ENCODE results near the gene ZNF273.
"Not testable (repeated sequence)": the region's sequence is repeated elsewhere in the genome, so short reads cannot be mapped to it uniquely, and the experiment has no call there.

The ZNF273 gene

GRCh38 chr7:64877714-64878610 is 25.1 kb upstream of the ZNF273 start:
- DNase-seq, result no peak

DNA sequence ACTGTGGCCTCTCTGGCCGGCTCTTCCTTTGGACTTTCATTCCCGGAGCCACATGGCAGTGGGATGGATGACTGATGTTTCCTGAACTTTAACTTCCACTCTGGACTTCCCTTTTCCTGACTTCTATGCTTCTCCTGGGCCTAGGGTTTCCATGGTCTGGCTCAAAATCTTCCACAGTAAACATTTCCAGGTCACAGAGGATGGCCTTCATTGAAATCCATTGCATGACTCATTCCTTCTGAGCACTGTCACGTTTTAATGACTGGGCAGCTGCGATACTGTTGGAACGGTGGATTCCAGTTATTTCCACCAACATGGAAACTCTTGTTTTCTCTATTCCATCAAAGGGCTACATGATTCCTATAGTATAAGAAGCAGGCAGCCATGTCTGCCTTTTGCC is 24.4 kb upstream of the ZNF273 start:
- no peak for DNase-seq

DNA sequence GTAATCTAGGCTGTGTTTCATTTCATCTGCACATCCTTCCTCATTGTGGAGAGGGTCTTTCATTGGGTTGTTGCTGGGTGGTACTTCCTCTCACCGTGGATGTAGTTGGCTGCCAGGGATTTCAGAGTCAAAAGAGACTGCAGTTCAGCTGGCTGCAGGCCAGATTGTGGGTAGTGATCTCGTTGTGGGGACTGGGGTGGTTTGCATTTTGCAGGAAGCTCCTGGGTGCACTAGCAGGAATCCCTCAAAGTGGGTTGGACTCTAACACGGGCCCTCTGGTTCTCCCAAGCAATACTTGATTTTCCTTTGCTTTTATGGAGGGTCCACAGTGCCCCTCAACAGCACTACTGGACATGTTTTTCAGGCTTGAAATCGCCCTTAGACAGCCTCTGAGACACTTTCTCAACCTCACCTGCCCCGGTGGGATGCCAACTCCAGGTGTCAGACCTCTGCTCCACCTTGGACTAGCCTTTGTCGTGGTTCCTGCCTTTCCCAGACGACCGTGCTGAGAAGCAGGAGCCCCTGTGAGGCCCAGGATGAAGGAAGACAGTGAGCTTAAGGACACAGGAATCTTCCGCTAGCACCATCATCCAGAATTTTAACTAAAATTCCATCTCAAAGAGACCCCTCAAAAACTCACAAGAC is 23.9 kb upstream of the ZNF273 start:
- DNase-seq, result no peak

- no peak for DNase-seq
Observed at GRCh38 chr7:64879800-64880199, 23.3 kb upstream of the ZNF273 start.

DNA sequence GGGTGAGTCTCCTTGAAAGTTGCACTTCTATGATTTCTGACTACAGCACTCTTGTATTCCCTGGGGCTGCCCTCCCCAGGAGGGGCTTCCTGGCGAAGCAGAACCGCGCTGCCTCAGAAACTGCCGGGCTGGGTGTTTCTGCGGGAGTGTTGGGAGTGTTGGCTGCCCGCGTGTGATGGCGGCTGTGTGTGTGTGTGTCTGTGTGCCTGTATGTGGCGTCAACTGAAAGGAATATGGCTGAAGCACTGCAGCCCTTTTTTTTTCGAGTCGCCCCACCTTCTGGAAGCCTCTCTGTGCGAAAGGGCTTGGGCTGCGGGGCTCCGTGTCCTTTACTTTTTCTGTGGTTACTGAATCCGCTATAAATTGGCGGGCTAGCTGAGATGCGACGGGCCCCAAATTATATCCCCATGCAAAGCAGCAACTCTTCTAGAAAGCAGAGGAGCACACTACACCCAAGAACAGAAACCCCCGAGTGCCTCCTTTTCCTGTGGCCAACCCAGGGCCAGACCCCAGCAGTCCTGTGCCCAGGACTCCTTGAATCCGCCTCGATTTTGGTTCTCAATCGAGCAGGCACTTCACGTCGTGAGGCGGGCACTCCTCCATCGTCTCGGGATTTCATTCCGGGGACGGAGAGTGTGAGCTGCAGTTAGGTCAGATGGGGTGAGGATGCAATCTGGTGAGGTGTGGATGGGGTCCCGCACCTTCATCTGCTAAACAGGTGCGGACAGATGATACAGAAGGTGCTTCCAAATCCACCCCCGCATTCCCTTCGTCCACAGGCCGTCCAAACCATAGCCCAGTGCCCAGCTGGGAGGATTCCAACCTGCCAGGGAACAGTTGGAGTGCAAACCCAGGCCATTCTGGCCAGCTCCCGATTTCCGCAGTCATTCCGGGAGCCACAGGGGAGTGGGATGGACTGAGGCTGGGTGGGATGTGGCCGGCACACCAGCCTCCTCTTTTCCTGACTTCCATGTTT is 22.5 kb upstream of the ZNF273 start:
- no peak for DNase-seq

GRCh38 chr7:64881461-64882287 is 21.4 kb upstream of the ZNF273 start:
- no peak for DNase-seq

GRCh38 chr7:64882341-64883112 is 20.5 kb upstream of the ZNF273 start:
- peak; percentile 73 for DNase-seq

DNA sequence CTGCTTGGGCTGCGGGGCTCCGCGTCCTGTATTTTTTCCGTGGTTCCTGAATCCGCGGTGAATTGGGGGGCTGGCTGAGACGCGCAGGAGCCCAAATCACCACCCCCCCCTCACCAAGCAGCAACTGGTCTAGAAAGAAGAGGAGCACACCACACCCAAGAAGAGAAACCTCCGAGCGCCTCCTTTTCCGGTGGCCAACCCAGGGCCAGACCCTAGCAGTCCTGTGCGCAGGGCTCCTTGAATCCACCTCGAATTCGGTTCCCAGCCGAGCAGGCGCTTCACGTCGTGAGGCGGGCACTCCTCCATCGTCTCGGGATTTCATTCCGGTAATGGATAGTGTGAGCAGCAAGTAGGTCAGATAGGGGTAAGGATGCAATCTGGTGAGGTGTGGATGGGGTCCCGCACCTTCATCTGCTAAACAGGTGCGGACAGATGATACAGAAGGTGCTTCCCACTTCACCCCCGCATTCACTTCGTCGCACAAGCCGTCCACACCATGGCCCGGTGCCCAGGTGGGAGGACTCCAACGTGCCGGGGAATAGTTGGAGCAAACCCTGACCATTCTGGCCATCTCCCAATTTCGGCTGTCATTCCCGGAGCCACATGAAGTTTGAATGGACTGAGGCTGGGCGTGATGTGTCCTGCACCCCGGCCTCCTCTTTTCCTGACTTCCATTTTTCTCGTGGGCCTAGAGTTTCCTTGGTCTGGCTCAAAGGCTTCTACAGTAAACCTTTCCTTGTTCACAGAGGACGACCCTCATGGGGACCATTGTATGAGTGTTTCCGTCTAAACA is 19.8 kb upstream of the ZNF273 start:
- DNase-seq, result no peak

DNA sequence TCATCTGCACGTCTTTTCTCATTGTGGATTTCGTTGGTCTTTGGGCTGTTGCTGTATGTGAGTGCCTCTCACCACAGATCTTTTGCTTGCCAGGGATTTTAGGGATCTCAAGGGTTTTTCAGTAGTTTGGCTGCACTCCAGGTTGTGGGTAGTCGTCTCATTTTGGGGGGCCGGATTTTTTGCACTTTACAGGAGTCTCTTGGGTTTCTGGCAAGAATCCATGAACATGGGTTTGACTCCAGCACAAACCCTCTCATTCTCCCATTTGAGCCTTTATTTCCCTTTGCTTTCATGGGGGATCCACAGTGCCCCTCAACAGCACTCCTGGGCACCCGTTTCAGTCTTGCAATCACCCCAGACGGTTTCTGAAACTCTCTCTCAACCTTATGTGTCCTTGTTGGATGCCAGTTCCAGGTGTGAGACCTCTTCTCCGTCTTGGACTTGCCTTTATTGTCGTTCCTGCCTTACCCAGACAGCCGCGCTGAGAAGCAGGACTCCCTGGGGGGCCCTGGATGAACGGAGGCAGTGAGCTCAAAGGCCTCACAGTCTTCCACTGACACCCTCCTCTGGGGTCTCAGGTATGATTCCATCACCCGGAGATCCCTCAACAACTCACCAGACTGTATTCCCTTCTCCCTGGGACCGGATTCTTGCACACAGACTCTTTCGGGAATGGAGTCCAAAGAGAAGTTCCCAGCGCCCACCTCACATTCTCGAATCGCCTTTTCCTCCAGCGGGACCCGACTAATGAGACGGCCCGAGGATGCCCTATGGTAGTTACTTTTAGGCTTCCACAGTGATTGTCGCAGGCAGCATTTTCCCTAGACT is 18.8 kb upstream of the ZNF273 start:
- no peak for DNase-seq

- DNase-seq, result no peak
Observed at GRCh38 chr7:64884913-64885370, 18.1 kb upstream of the ZNF273 start.

DNA sequence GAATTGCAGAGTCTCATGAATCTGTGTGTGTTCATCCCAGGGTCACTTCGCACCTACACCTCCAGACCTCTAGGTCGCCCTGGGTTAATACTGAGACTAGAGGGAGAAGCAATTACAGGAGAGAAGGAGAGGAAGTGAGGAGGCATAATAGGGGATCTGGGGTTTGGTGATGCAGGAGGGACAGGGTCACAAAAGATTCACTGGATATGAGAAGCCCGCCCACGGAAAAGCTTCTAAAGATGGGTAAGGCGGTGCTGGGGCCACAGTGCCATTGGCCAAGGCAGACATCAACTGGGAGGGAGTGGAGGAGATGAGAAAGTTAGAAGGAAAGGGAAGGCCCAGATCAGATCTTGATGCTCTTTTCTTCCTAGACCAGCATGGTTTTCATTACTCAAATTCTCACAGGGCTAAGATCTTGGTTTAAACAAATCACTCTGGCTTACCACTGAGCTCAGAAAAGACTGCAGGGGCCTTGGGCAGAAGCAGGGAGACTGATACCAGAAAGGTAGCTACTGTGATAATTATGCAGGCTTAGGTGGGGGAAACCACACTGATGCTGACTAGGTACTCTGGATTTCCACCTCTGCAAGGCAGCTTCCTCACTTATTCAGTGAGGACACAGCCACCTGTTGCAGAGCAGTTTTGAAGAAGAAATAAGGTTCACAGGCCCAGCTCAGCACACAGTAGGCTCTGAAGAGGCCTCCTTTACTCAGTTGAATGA is 17.4 kb upstream of the ZNF273 start:
- DNase-seq, result no peak

- no peak for DNase-seq
Observed at GRCh38 chr7:64886956-64887545, 16.0 kb upstream of the ZNF273 start.

DNA sequence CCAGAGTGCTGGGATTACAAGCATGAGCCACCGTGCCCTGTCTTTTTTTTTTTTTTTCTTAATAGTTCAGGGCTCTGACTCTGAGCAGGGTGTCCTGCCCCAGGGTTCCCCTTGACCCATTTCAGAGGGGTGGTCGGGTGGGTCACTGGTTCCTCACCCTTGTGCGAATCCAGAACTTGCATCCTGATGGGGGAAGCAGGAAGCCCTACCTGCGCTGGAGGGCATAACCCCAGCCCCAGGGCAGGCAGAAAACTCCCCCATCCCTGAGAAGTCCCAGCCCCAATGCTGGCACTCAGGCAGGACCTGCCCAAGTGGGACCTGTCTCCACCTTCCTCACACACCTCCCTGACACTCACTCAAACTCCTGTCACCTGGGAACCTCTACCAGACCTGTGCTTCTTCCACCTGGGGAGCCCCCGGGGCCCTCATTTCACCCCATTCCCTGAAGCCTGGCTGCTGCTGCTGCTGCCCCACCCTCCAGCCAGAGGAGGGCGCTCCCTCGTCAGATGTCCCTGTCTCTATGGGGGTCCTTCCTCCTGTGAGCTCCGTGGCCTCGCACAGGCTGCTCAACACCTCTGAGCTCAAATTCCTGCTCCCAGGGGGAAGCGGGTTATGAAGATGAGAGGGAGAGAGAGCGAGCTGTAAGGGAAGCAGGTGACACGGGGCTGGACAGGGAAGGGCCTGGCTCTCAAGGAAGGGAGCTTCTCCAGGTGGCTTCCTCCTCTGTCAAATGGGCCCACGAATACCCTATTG is 15.1 kb upstream of the ZNF273 start:
- DNase-seq, result no peak

DNA sequence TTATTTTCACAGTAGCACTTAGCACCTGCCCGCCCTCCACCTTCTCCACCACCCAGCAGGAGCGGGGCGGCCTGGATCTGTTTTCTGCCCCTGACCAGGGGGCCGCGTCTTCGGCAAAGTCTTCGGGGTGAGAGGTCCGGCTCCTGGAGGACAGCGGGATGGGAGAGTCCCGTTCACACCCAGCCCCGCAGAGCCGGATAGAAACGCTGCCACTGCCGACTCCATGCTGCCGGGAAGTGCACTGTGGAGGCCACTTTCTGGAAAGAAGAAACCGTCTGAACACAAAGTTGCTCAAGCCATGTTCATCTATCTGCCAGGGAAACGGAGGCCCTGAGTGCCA is 14.5 kb upstream of the ZNF273 start:
- no peak for DNase-seq

DNA sequence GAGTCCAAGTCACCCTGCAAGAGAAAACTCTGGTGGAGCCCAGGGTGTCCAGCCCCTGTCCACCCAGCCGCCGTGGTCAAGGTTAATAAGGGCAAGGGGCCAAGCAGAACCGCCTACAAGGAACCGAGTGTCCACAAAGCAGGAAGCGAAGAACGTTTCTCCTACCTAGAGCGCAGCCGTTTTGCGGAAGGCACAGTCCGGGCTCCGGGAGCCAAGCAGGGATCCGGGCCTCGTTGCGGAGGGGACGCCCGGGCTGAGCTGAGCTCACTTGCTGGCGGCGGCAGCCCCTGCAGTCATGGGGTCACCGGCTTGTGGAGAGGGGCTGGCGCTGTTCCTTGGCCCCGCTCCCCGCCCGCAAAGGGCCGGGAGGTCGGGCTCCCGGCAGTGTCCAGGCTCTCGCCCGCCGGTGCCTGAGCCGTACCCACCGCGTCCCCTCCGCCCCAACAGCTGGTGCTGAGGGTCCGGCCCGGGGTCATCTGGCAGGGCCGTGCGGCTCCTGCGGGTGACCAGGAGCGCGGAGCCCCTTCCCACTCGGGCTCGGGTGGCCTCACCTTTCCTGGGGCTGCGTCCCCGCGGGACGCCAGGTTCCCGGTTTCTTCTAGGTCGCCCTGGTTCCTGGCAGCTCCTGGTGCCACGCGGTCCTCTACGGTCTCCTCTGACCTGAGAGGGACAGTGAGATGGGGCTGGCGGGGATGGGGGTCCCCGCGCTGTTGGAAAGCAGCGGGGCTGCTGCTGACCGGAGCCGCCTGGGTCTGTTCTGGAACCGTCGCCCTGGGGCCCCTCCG is 14.0 kb upstream of the ZNF273 start:
- peak; percentile 45 for DNase-seq

DNA sequence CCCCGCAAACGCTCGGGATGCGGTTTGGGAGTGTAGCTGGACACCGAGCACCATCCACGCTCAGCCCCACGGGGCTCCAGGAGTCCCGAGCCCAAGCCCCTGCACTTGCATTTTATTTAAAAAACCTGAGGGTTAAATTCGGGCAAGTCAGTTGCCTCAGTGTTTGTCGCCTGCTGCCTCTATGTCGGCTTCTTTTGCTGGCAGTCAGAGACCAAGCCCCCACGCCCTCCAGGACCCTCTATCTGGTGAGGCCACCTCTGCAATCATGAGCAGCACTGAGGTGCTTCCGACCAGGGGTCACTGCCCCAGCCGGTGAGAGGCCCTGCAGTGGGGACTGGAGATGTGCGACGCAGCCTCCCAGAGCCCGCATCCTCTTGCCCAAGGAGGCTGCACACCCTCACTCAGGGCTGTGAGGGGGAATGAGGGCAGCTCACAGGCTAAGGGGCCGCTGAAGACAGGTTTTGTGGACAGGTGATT is 13.3 kb upstream of the ZNF273 start:
- DNase-seq, result no peak

DNA sequence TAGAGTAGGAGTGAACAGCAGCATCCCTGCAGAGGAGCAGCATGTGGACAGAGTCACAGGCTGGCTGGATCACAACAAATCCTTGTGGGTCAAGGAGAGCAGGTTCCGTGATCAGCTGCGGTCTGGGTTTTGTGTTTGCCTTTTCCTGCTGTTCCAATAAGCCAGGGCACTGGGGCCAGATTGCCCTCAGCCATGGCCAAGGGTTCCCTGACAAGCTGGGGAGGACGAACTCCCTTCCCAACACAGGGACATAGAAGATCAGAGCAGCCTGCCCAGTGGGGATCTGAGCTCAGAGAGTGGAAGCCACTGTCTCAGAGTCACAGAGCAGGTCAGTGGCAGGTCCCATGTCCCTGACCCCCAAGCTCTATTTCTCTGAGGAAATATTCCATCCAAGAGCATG is 12.8 kb upstream of the ZNF273 start:
- DNase-seq, result not testable (repeated sequence)

All from right hindlimb (tissue), 1 donor.